ENCODE results near the gene ITPK1. TPM values are rescaled to one million over a fixed set of nuclear protein-coding genes. Genes with fewer than 3 reads are reported as not detected.
A peak's percentile ranks its signal among the peaks of the same experiment; 100 is the strongest.
"Not testable (repeated sequence)": the region's sequence is repeated elsewhere in the genome, so short reads cannot be mapped to it uniquely, and the experiment has no call there.

ITPK1 gene
- total RNA-seq, 2 experiments from 2014 or later, result 87.0 to 87.4 TPM

GRCh38 chr14:93137864-93138263 is 22.1 kb upstream of the ITPK1 start:
- H3K4me3 Mint-ChIP-seq, result no peak overlapping the region
- no peaks in the 10 kb centered on the region for H3K9me3 Mint-ChIP-seq
- H3K36me3 Mint-ChIP-seq, result no peaks in the 10 kb centered on the region
- H3K4me1 Mint-ChIP-seq, result peaks cover 2% of the 10 kb centered on the region
- no peaks in the 10 kb centered on the region for H3K27me3 Mint-ChIP-seq
- H3K27ac Mint-ChIP-seq, result no peak overlapping the region
- no peak for DNase-seq

- H3K4me1 Mint-ChIP-seq, DNase-seq, H3K27ac Mint-ChIP-seq, H3K4me3 Mint-ChIP-seq, H3K27me3 Mint-ChIP-seq, H3K36me3 Mint-ChIP-seq, H3K9me3 Mint-ChIP-seq: not testable (repeated sequence)
These were observed 20.8 kb upstream of the ITPK1 start for GRCh38 chr14:93136508-93136907.

GRCh38 chr14:93136009-93136408 is 20.3 kb upstream of the ITPK1 start:
- no peak for DNase-seq
- no peaks in the 10 kb centered on the region for H3K27me3 Mint-ChIP-seq
- H3K9me3 Mint-ChIP-seq, result no peaks in the 10 kb centered on the region
- no peaks in the 10 kb centered on the region for H3K36me3 Mint-ChIP-seq
- H3K4me1 Mint-ChIP-seq, result peaks cover 2% of the 10 kb centered on the region
- H3K27ac Mint-ChIP-seq, result no peak overlapping the region
- H3K4me3 Mint-ChIP-seq, result no peak overlapping the region

- Mint-ChIP-seq H3K4me1 (peaks cover 2% of the 10 kb centered on the region), H3K9me3 (no peaks in the 10 kb centered on the region), H3K4me3 (no peak overlapping the region), H3K36me3 (no peaks in the 10 kb centered on the region), H3K27me3 (no peaks in the 10 kb centered on the region), H3K27ac (no peak overlapping the region)
- DNase-seq, result no peak
These were observed 19.7 kb upstream of the ITPK1 start for GRCh38 chr14:93135399-93135798.

- Mint-ChIP-seq H3K27me3 (no peaks in the 10 kb centered on the region), H3K4me1 (no peaks in the 10 kb centered on the region), H3K4me3 (no peak overlapping the region), H3K27ac (no peak overlapping the region), H3K36me3 (no peaks in the 10 kb centered on the region), H3K9me3 (no peaks in the 10 kb centered on the region)
- DNase-seq, result no peak
These were observed 17.7 kb upstream of the ITPK1 start for GRCh38 chr14:93133464-93133863.

GRCh38 chr14:93132472-93133065 is 16.8 kb upstream of the ITPK1 start:
- no peaks in the 10 kb centered on the region for H3K4me1 Mint-ChIP-seq
- no peaks in the 10 kb centered on the region for H3K27me3 Mint-ChIP-seq
- no peak overlapping the region for H3K27ac Mint-ChIP-seq
- H3K36me3 Mint-ChIP-seq, result no peaks in the 10 kb centered on the region
- H3K4me3 Mint-ChIP-seq, result no peak overlapping the region
- H3K9me3 Mint-ChIP-seq, result no peaks in the 10 kb centered on the region
- DNase-seq, result peak; percentile 17

GRCh38 chr14:93131257-93131820 is 15.6 kb upstream of the ITPK1 start:
- H3K27ac Mint-ChIP-seq, H3K4me3 Mint-ChIP-seq, H3K9me3 Mint-ChIP-seq, DNase-seq, H3K4me1 Mint-ChIP-seq, H3K36me3 Mint-ChIP-seq, H3K27me3 Mint-ChIP-seq: not testable (repeated sequence)

- no peaks in the 10 kb centered on the region for H3K36me3 Mint-ChIP-seq
These were observed 13.2 kb upstream of the ITPK1 start for GRCh38 chr14:93128725-93129459.

GRCh38 chr14:93126111-93126510 is 10.4 kb upstream of the ITPK1 start:
- H3K36me3 Mint-ChIP-seq, result no peaks in the 10 kb centered on the region
- no peaks in the 10 kb centered on the region for H3K4me1 Mint-ChIP-seq
- DNase-seq, result no peak
- no peaks in the 10 kb centered on the region for H3K27me3 Mint-ChIP-seq
- no peak overlapping the region for H3K27ac Mint-ChIP-seq
- H3K4me3 Mint-ChIP-seq, result no peak overlapping the region
- no peaks in the 10 kb centered on the region for H3K9me3 Mint-ChIP-seq

More at GRCh38 chr14:93128725-93129459, 13.2 kb upstream of the ITPK1 start:
- Mint-ChIP-seq H3K4me3 (no peak overlapping the region), H3K27me3 (no peaks in the 10 kb centered on the region), H3K27ac (no peak overlapping the region), H3K9me3 (no peaks in the 10 kb centered on the region), H3K4me1 (no peaks in the 10 kb centered on the region)
- no peak for DNase-seq

- H3K4me3 Mint-ChIP-seq, result no peak overlapping the region
- no peaks in the 10 kb centered on the region for H3K36me3 Mint-ChIP-seq
- H3K27ac Mint-ChIP-seq, result no peak overlapping the region
- no peak for DNase-seq
- H3K27me3 Mint-ChIP-seq, result no peaks in the 10 kb centered on the region
- H3K9me3 Mint-ChIP-seq, result no peaks in the 10 kb centered on the region
- no peaks in the 10 kb centered on the region for H3K4me1 Mint-ChIP-seq
These were observed 7.1 kb upstream of the ITPK1 start for GRCh38 chr14:93122826-93123225.

- Mint-ChIP-seq H3K9me3 (no peaks in the 10 kb centered on the region), H3K4me1 (peaks cover 5% of the 10 kb centered on the region), H3K27me3 (no peaks in the 10 kb centered on the region), H3K4me3 (no peak overlapping the region), H3K27ac (no peak overlapping the region), H3K36me3 (no peaks in the 10 kb centered on the region)
- DNase-seq, result no peak
These were observed 5.5 kb upstream of the ITPK1 start for GRCh38 chr14:93121030-93121834.

- H3K27me3 Mint-ChIP-seq, result no peaks in the 10 kb centered on the region
- H3K4me1 Mint-ChIP-seq, result peaks cover 5% of the 10 kb centered on the region
- DNase-seq, result no peak
- H3K27ac Mint-ChIP-seq, result no peak overlapping the region
- no peaks in the 10 kb centered on the region for H3K9me3 Mint-ChIP-seq
- H3K36me3 Mint-ChIP-seq, result no peaks in the 10 kb centered on the region
- no peak overlapping the region for H3K4me3 Mint-ChIP-seq
These were observed 4.8 kb upstream of the ITPK1 start for GRCh38 chr14:93120517-93120916.

- peak overlapping the region; percentile 77 for H3K4me3 Mint-ChIP-seq
- no peak for DNase-seq
- H3K4me1 Mint-ChIP-seq, result peaks cover 27% of the 10 kb centered on the region
- H3K27ac Mint-ChIP-seq, result peak overlapping the region; percentile 79
- peaks cover 2% of the 10 kb centered on the region for H3K36me3 Mint-ChIP-seq
- H3K9me3 Mint-ChIP-seq, result no peaks in the 10 kb centered on the region
- H3K27me3 Mint-ChIP-seq, result no peaks in the 10 kb centered on the region
These were observed 1.0 kb upstream of the ITPK1 start for GRCh38 chr14:93116676-93117200.

GRCh38 chr14:93115069-93115820 is 480 bp downstream of the ITPK1 start:
- peaks cover 32% of the 10 kb centered on the region for H3K4me1 Mint-ChIP-seq
- H3K27ac Mint-ChIP-seq, result peak overlapping the region; percentile 69
- H3K4me3 Mint-ChIP-seq, result peak overlapping the region; percentile 86
- H3K36me3 Mint-ChIP-seq, result peaks cover 2% of the 10 kb centered on the region
- no peaks in the 10 kb centered on the region for H3K9me3 Mint-ChIP-seq
- peak; percentile 93 for DNase-seq
- H3K27me3 Mint-ChIP-seq, result no peaks in the 10 kb centered on the region

Data from activated naive CD8-positive, alpha-beta T cell treated with anti-CD3 and anti-CD28 coated beads for 36 hours (primary cell).